HG03095 (cell line): ENCODE results near the gene SCTR.

Source experiments
- ATAC-seq: cut with Tn5 transposase; IDR thresholded peaks from one replicate; pipeline ENCODE4 v1.9.1; 2021; ENCODE audit warnings: moderate library complexity; ENCODE audit not compliant: unreplicated experiment

Gene SCTR

GRCh38 chr2:119525614-119526013 is 1.3 kb upstream of the SCTR start:
- ATAC-seq: no peak

- ATAC-seq: no peak
Observed at GRCh38 chr2:119523383-119523951, 816 bp downstream of the SCTR start.

GRCh38 chr2:119522671-119523070 is 1.6 kb downstream of the SCTR start:
- ATAC-seq: no peak

GRCh38 chr2:119521433-119522050 is 2.7 kb downstream of the SCTR start:
- no peak for ATAC-seq

- ATAC-seq: no peak
Observed at GRCh38 chr2:119520696-119521432, 3.4 kb downstream of the SCTR start.

GRCh38 chr2:119519057-119519408 is 5.2 kb downstream of the SCTR start:
- no peak for ATAC-seq

- no peak for ATAC-seq
Observed at GRCh38 chr2:119518401-119519056, 5.8 kb downstream of the SCTR start.

GRCh38 chr2:119517433-119517832 is 6.8 kb downstream of the SCTR start:
- peak; percentile 93 for ATAC-seq

- no peak for ATAC-seq
Observed at GRCh38 chr2:119516121-119516520, 8.2 kb downstream of the SCTR start.

- ATAC-seq: no peak
Observed at GRCh38 chr2:119513832-119514231, 10.5 kb downstream of the SCTR start.

GRCh38 chr2:119512946-119513345 is 11.3 kb downstream of the SCTR start:
- ATAC-seq: no peak

- no peak for ATAC-seq
Observed at GRCh38 chr2:119511989-119512388, 12.3 kb downstream of the SCTR start.

GRCh38 chr2:119508756-119509155 is 15.5 kb downstream of the SCTR start:
- ATAC-seq: no peak

GRCh38 chr2:119496682-119497081 is 27.6 kb downstream of the SCTR start:
- no peak for ATAC-seq

- ATAC-seq: no peak
Observed at GRCh38 chr2:119495948-119496347, 28.3 kb downstream of the SCTR start.

GRCh38 chr2:119494163-119494790 is 30.0 kb downstream of the SCTR start:
- no peak for ATAC-seq

- ATAC-seq: no peak
Observed at GRCh38 chr2:119491776-119492525, 32.3 kb downstream of the SCTR start.

- ATAC-seq: no peak
Observed at GRCh38 chr2:119490653-119491195, 33.6 kb downstream of the SCTR start.

- ATAC-seq: no peak
Observed at GRCh38 chr2:119490106-119490505, 34.2 kb downstream of the SCTR start.

GRCh38 chr2:119489232-119489952 is 34.9 kb downstream of the SCTR start:
- ATAC-seq: no peak
